HEK293 (cell line): ENCODE data around the gene KRCC1.

ENCODE experiments used
- CTCF ChIA-PET: fragments of 350-600 bp; formaldehyde crosslinking; extraction: SDS; loops from one replicate; lab custom pipeline; 2021; ENCODE audit warnings: antibody characterized with exemption; lab: Yijun Ruan, JAX
- POLR2A ChIA-PET: fragments of 300-600 bp; formaldehyde crosslinking; extraction: SDS; loops from one replicate; lab custom pipeline; 2020; ENCODE audit warnings: antibody characterized with exemption, inconsistent platforms; lab: Yijun Ruan, JAX
- H3K27ac ChIP-seq: fragments of 200-500 bp; sonication (Bioruptor generic); 2 replicates; pipeline ENCODE4 v1.5.1; 2014; ENCODE audit warnings: low read depth, low read length, control low read depth, inconsistent platforms; ENCODE audit errors: extremely low read depth
- H3K36me3 ChIP-seq, 2 experiments: fragments of 200-500 bp in 1 of 2; sonication (Bioruptor generic) in 1 of 2; 1 replicate in 1 of 2; 2 replicates in 1 of 2; pipeline ENCODE4 v1.5.1; 2014 to 2017; ENCODE audit warnings: inconsistent platforms in 2 of 2, low read length in 2 of 2; ENCODE audit not compliant: control insufficient read depth in 2 of 2, insufficient read depth in 1 of 2
- H3K4me1 ChIP-seq: fragments of 200-500 bp; sonication (Bioruptor generic); 2 replicates; pipeline ENCODE4 v1.5.1; 2014; ENCODE audit warnings: mild to moderate bottlenecking, low read length, inconsistent platforms; ENCODE audit not compliant: control insufficient read depth, insufficient read depth
- H3K4me3 ChIP-seq: 2 replicates; pipeline ENCODE4 v1.5.1; 2011; ENCODE audit warnings: low read depth, mild to moderate bottlenecking, control low read depth, low read length, moderate library complexity
- H3K9me3 ChIP-seq: fragments of 200-500 bp; sonication (Bioruptor generic); 2 replicates; pipeline ENCODE4 v1.5.1; 2014; ENCODE audit warnings: low read depth, low read length, inconsistent platforms; ENCODE audit not compliant: control insufficient read depth, insufficient read depth
- BCL6B ChIP-seq: fragments of 450-650 bp; formaldehyde crosslinking; IDR thresholded peaks from 2 replicates; pipeline ENCODE4 v1.5.1; 2017; ENCODE audit warnings: missing biosample characterization, missing genetic modification characterization
- FEZF1 ChIP-seq: fragments of 450-650 bp; formaldehyde crosslinking; IDR thresholded peaks from 2 replicates; pipeline ENCODE4 v1.5.1; 2016; ENCODE audit warnings: missing biosample characterization, missing genetic modification characterization
- HIC1 ChIP-seq: fragments of 450-650 bp; formaldehyde crosslinking; IDR thresholded peaks from 2 replicates; pipeline ENCODE4 v1.5.1; 2016; ENCODE audit warnings: missing biosample characterization, missing genetic modification characterization
- HOXD13 ChIP-seq: sonication (generic); formaldehyde crosslinking; IDR thresholded peaks from 2 replicates; pipeline ENCODE4 v1.8.0; 2022; ENCODE audit warnings: missing genetic modification reagents, borderline replicate concordance
- SP3 ChIP-seq: fragments of 450-650 bp; formaldehyde crosslinking; IDR thresholded peaks from 2 replicates; pipeline ENCODE4 v1.5.1; 2016; ENCODE audit warnings: missing biosample characterization, missing genetic modification characterization
- ZEB2 ChIP-seq: fragments of 450-650 bp; formaldehyde crosslinking; IDR thresholded peaks from 2 replicates; pipeline ENCODE4 v1.5.1; 2016; ENCODE audit warnings: missing biosample characterization, missing genetic modification characterization
- ZFHX2 ChIP-seq: fragments of 450-650 bp; formaldehyde crosslinking; conservative IDR thresholded peaks from 2 replicates; pipeline ENCODE4 v1.5.1; 2016; ENCODE audit warnings: missing biosample characterization, missing genetic modification characterization
- ZFP69B ChIP-seq: fragments of 450-650 bp; formaldehyde crosslinking; IDR thresholded peaks from 2 replicates; pipeline ENCODE4 v1.5.1; 2016; ENCODE audit warnings: missing biosample characterization, missing genetic modification characterization
- ZNF221 ChIP-seq: fragments of 450-650 bp; formaldehyde crosslinking; IDR thresholded peaks from 2 replicates; pipeline ENCODE4 v1.5.1; 2017; ENCODE audit warnings: missing biosample characterization, missing genetic modification characterization, borderline replicate concordance
- ZNF37A ChIP-seq: fragments of 450-650 bp; IDR thresholded peaks from 2 replicates; pipeline ENCODE4 v1.5.1; 2018; ENCODE audit warnings: missing biosample characterization, missing genetic modification characterization
- ZNF391 ChIP-seq: fragments of 450-650 bp; formaldehyde crosslinking; IDR thresholded peaks from 2 replicates; pipeline ENCODE4 v1.5.1; 2016; ENCODE audit warnings: low read depth, missing biosample characterization, missing genetic modification characterization, borderline replicate concordance
- ZNF433 ChIP-seq: fragments of 450-650 bp; formaldehyde crosslinking; IDR thresholded peaks from 2 replicates; pipeline ENCODE4 v1.5.1; 2016; ENCODE audit warnings: missing biosample characterization, missing genetic modification characterization, low read depth
- ZNF600 ChIP-seq: fragments of 450-650 bp; formaldehyde crosslinking; IDR thresholded peaks from 2 replicates; pipeline ENCODE4 v1.5.1; 2016; ENCODE audit warnings: missing biosample characterization, missing genetic modification characterization
- ZNF664 ChIP-seq: fragments of 450-650 bp; formaldehyde crosslinking; IDR thresholded peaks from 2 replicates; pipeline ENCODE4 v1.5.1; 2016; ENCODE audit warnings: missing biosample characterization, missing genetic modification characterization
- ZNF747 ChIP-seq: fragments of 450-650 bp; formaldehyde crosslinking; IDR thresholded peaks from 2 replicates; pipeline ENCODE4 v1.5.1; 2016; ENCODE audit warnings: missing biosample characterization, missing genetic modification characterization
- ZNF791 ChIP-seq: fragments of 450-650 bp; formaldehyde crosslinking; IDR thresholded peaks from 2 replicates; pipeline ENCODE4 v1.5.1; 2016; ENCODE audit warnings: missing biosample characterization, missing genetic modification characterization
- ZNF843 ChIP-seq: fragments of 450-650 bp; formaldehyde crosslinking; IDR thresholded peaks from 2 replicates; pipeline ENCODE4 v1.5.1; 2016; ENCODE audit warnings: missing biosample characterization, missing genetic modification characterization
- TF ChIP-seq, protein P1 (sequence below): fragments of 450-650 bp; formaldehyde crosslinking; IDR thresholded peaks from 2 replicates; pipeline ENCODE4 v1.5.1; 2016; ENCODE audit warnings: missing biosample characterization, missing genetic modification characterization
- TF ChIP-seq, protein P2 (sequence below): fragments of 450-650 bp; formaldehyde crosslinking; IDR thresholded peaks from 2 replicates; pipeline ENCODE4 v1.5.1; 2016; ENCODE audit warnings: missing biosample characterization, missing genetic modification characterization
- TF ChIP-seq, protein P3 (sequence below): fragments of 450-650 bp; formaldehyde crosslinking; conservative IDR thresholded peaks from 2 replicates; pipeline ENCODE4 v1.5.1; 2016; ENCODE audit warnings: low read depth, missing biosample characterization, missing genetic modification characterization

Gene KRCC1

DNA sequence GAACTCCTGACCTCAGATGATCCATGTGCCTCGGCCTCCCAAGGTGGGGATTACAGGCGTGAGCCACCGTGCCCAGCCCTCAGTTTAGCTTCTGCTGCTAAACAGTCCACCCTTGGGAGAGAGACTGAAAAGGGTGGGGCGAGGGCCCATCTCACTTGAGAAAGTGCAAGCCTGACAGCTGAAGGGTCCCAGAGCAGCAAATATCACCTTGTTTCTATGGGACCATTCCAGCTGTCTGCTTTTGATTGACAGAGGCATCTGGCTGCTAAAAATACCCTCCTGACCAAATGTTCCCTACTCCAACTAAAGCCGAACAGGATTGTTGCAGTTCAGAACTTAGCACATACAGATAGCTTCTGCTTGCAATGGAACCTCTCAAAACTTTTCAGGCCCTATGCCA lies 11.6 kb upstream of the KRCC1 start:
- POLR2A ChIA-PET, result no interaction called here
- no peak for TF ChIP-seq ZNF843 (tag by site-specific recombination)
- TF ChIP-seq ZNF600, result no peak
- no peak for TF ChIP-seq ZNF391 (tag by site-specific recombination)
- TF ChIP-seq, all 188 proteins: peak for 0
- no peak overlapping the region for H3K27ac ChIP-seq
- no peaks in the 10 kb centered on the region for H3K4me1 ChIP-seq
- CTCF ChIA-PET, result no interaction called here
- no peak overlapping the region for H3K4me3 ChIP-seq
- H3K9me3 ChIP-seq, result no peaks in the 10 kb centered on the region
- H3K36me3 ChIP-seq, result no peaks in the 10 kb centered on the region

DNA sequence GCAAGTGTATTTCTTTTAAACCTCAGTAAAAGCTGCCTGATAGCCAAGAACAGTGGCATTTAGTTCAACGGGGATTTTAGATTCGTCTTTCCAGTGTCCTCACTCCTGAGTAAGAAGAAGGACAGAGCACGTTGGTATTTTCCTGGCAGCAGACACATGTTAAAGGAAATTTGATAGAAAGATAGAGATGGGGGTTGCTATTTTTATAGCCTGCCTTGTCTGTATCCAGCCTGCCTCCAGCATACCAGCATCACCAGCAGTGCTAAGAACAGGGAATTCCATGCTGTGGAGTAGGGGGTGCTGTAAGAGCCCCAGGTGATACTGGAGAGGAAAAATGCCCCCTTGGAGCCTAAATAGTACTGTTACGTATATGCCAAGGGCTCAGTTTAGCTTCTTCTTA lies 11.0 kb upstream of the KRCC1 start:
- no peaks in the 10 kb centered on the region for H3K4me1 ChIP-seq
- ChIA-PET CTCF (interaction anchor here (0.9 kb wide), 1 partner anchor 96 kb away, joined by 4 read pairs; no protein-coding TSS in a partner anchor), POLR2A (no interaction called here)
- no peaks in the 10 kb centered on the region for H3K9me3 ChIP-seq
- no peaks in the 10 kb centered on the region for H3K36me3 ChIP-seq
- no peak for TF ChIP-seq ZNF433
- TF ChIP-seq ZNF221 (tag by site-specific recombination), result no peak
- TF ChIP-seq, protein P1, sequence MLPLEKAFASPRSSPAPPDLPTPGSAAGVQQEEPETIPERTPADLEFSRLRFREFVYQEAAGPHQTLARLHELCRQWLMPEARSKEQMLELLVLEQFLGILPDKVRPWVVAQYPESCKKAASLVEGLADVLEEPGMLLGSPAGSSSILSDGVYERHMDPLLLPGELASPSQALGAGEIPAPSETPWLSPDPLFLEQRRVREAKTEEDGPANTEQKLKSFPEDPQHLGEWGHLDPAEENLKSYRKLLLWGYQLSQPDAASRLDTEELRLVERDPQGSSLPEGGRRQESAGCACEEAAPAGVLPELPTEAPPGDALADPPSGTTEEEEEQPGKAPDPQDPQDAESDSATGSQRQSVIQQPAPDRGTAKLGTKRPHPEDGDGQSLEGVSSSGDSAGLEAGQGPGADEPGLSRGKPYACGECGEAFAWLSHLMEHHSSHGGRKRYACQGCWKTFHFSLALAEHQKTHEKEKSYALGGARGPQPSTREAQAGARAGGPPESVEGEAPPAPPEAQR (tag by site-specific recombination), result no peak
- TF ChIP-seq ZNF664 (tag by site-specific recombination), result no peak
- TF ChIP-seq ZNF791, result no peak
- TF ChIP-seq, protein P2, sequence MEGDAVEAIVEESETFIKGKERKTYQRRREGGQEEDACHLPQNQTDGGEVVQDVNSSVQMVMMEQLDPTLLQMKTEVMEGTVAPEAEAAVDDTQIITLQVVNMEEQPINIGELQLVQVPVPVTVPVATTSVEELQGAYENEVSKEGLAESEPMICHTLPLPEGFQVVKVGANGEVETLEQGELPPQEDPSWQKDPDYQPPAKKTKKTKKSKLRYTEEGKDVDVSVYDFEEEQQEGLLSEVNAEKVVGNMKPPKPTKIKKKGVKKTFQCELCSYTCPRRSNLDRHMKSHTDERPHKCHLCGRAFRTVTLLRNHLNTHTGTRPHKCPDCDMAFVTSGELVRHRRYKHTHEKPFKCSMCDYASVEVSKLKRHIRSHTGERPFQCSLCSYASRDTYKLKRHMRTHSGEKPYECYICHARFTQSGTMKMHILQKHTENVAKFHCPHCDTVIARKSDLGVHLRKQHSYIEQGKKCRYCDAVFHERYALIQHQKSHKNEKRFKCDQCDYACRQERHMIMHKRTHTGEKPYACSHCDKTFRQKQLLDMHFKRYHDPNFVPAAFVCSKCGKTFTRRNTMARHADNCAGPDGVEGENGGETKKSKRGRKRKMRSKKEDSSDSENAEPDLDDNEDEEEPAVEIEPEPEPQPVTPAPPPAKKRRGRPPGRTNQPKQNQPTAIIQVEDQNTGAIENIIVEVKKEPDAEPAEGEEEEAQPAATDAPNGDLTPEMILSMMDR (tag by site-specific recombination), result no peak
- TF ChIP-seq SP3 (tag by site-specific recombination), result no peak
- TF ChIP-seq ZFP69B (tag by site-specific recombination), result no peak
- TF ChIP-seq FEZF1, result no peak
- TF ChIP-seq, protein P3, sequence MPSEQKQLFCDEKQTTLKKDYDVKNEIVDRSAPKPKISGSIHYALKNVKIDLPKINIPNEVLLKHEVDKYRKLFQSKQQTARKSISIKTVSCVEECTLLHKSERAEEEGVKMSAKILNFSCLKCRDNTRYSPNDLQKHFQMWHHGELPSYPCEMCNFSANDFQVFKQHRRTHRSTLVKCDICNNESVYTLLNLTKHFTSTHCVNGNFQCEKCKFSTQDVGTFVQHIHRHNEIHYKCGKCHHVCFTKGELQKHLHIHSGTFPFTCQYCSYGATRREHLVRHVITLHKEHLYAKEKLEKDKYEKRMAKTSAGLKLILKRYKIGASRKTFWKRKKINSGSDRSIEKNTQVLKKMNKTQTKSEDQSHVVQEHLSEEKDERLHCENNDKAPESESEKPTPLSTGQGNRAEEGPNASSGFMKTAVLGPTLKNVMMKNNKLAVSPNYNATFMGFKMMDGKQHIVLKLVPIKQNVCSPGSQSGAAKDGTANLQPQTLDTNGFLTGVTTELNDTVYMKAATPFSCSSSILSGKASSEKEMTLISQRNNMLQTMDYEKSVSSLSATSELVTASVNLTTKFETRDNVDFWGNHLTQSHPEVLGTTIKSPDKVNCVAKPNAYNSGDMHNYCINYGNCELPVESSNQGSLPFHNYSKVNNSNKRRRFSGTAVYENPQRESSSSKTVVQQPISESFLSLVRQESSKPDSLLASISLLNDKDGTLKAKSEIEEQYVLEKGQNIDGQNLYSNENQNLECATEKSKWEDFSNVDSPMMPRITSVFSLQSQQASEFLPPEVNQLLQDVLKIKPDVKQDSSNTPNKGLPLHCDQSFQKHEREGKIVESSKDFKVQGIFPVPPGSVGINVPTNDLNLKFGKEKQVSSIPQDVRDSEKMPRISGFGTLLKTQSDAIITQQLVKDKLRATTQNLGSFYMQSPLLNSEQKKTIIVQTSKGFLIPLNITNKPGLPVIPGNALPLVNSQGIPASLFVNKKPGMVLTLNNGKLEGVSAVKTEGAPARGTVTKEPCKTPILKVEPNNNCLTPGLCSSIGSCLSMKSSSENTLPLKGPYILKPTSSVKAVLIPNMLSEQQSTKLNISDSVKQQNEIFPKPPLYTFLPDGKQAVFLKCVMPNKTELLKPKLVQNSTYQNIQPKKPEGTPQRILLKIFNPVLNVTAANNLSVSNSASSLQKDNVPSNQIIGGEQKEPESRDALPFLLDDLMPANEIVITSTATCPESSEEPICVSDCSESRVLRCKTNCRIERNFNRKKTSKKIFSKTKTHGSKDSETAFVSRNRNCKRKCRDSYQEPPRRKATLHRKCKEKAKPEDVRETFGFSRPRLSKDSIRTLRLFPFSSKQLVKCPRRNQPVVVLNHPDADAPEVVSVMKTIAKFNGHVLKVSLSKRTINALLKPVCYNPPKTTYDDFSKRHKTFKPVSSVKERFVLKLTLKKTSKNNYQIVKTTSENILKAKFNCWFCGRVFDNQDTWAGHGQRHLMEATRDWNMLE, result no peak
- no peak for TF ChIP-seq ZFHX2 (tag by site-specific recombination)
- H3K4me3 ChIP-seq, result no peak overlapping the region
- H3K27ac ChIP-seq, result no peak overlapping the region

GRCh38 chr2:88061295-88061694 lies 5.7 kb upstream of the KRCC1 start:
- Histone ChIP-seq H3K9me3 (no peaks in the 10 kb centered on the region), H3K27ac (no peak overlapping the region), H3K4me3 (no peak overlapping the region), H3K4me1 (no peaks in the 10 kb centered on the region), H3K36me3 (no peaks in the 10 kb centered on the region)
- ChIA-PET POLR2A (no interaction called here), CTCF (interaction anchor here (0.6 to 5.0 kb wide), 28 partner anchors 8 to 610 kb away, joined by 3 to 141 read pairs (median 8); partner anchors contain the start of gene SMYD1)
- TF ChIP-seq ZEB2 (no peak), BCL6B (tag by site-specific recombination) (no peak), HIC1 (no peak), ZNF747 (tag by site-specific recombination) (no peak), HOXD13 (CRISPR knock-in tag) (no peak), ZNF37A (no peak), ZNF391 (tag by site-specific recombination) (no peak)
